HEK293 (cell line): ENCODE measurements around the gene IFRD2.

Experiments used
- CTCF ChIA-PET: fragments of 350-600 bp; formaldehyde crosslinking; extraction: SDS; loops from one replicate; lab custom pipeline; 2021; ENCODE audit warnings: antibody characterized with exemption; lab: Yijun Ruan, JAX
- POLR2A ChIA-PET: fragments of 300-600 bp; formaldehyde crosslinking; extraction: SDS; loops from one replicate; lab custom pipeline; 2020; ENCODE audit warnings: antibody characterized with exemption, inconsistent platforms; lab: Yijun Ruan, JAX
- H3K27ac ChIP-seq: fragments of 200-500 bp; sonication (Bioruptor generic); 2 replicates; pipeline ENCODE4 v1.5.1; 2014; ENCODE audit warnings: low read depth, low read length, control low read depth, inconsistent platforms; ENCODE audit errors: extremely low read depth
- H3K36me3 ChIP-seq, 2 experiments: fragments of 200-500 bp in 1 of 2; sonication (Bioruptor generic) in 1 of 2; 1 replicate in 1 of 2; 2 replicates in 1 of 2; pipeline ENCODE4 v1.5.1; 2014 to 2017; ENCODE audit warnings: inconsistent platforms in 2 of 2, low read length in 2 of 2; ENCODE audit not compliant: control insufficient read depth in 2 of 2, insufficient read depth in 1 of 2
- H3K4me1 ChIP-seq: fragments of 200-500 bp; sonication (Bioruptor generic); 2 replicates; pipeline ENCODE4 v1.5.1; 2014; ENCODE audit warnings: mild to moderate bottlenecking, low read length, inconsistent platforms; ENCODE audit not compliant: control insufficient read depth, insufficient read depth
- H3K4me3 ChIP-seq: 2 replicates; pipeline ENCODE4 v1.5.1; 2011; ENCODE audit warnings: low read depth, mild to moderate bottlenecking, control low read depth, low read length, moderate library complexity
- H3K9me3 ChIP-seq: fragments of 200-500 bp; sonication (Bioruptor generic); 2 replicates; pipeline ENCODE4 v1.5.1; 2014; ENCODE audit warnings: low read depth, low read length, inconsistent platforms; ENCODE audit not compliant: control insufficient read depth, insufficient read depth
- SP2 ChIP-seq: fragments of 450-650 bp; formaldehyde crosslinking; IDR thresholded peaks from 2 replicates; pipeline ENCODE4 v1.5.1; 2016; ENCODE audit warnings: missing biosample characterization, missing genetic modification characterization
- ZBTB48 ChIP-seq: fragments of 450-650 bp; formaldehyde crosslinking; IDR thresholded peaks from 2 replicates; pipeline ENCODE4 v1.5.1; 2016; ENCODE audit warnings: missing biosample characterization, missing genetic modification characterization
- ZFHX2 ChIP-seq: fragments of 450-650 bp; formaldehyde crosslinking; conservative IDR thresholded peaks from 2 replicates; pipeline ENCODE4 v1.5.1; 2016; ENCODE audit warnings: missing biosample characterization, missing genetic modification characterization
- ZIC2 ChIP-seq: fragments of 450-650 bp; formaldehyde crosslinking; IDR thresholded peaks from 2 replicates; pipeline ENCODE4 v1.5.1; 2016; ENCODE audit warnings: missing biosample characterization, missing genetic modification characterization
- ZNF121 ChIP-seq: fragments of 450-650 bp; formaldehyde crosslinking; IDR thresholded peaks from 2 replicates; pipeline ENCODE4 v1.5.1; 2016; ENCODE audit warnings: missing biosample characterization, missing genetic modification characterization
- ZNF16 ChIP-seq: fragments of 450-650 bp; formaldehyde crosslinking; IDR thresholded peaks from 2 replicates; pipeline ENCODE4 v1.5.1; 2016; ENCODE audit warnings: low read depth, missing biosample characterization, missing genetic modification characterization
- ZNF202 ChIP-seq: fragments of 450-650 bp; formaldehyde crosslinking; IDR thresholded peaks from 2 replicates; pipeline ENCODE4 v1.5.1; 2016; ENCODE audit warnings: missing biosample characterization, missing genetic modification characterization, borderline replicate concordance
- ZNF341 ChIP-seq: fragments of 450-650 bp; formaldehyde crosslinking; IDR thresholded peaks from 2 replicates; pipeline ENCODE4; 2016; ENCODE audit warnings: low read depth, missing biosample characterization, missing genetic modification characterization
- ZNF350 ChIP-seq: fragments of 450-650 bp; formaldehyde crosslinking; IDR thresholded peaks from 2 replicates; pipeline ENCODE4 v1.5.0; 2017; ENCODE audit warnings: missing biosample characterization, mild to moderate bottlenecking, missing genetic modification characterization
- ZNF404 ChIP-seq: fragments of 450-650 bp; formaldehyde crosslinking; IDR thresholded peaks from 2 replicates; pipeline ENCODE4 v1.5.1; 2017; ENCODE audit warnings: missing biosample characterization, missing genetic modification characterization
- ZNF48 ChIP-seq: fragments of 450-650 bp; formaldehyde crosslinking; IDR thresholded peaks from 2 replicates; pipeline ENCODE4 v1.5.1; 2016; ENCODE audit warnings: missing biosample characterization, missing genetic modification characterization
- ZNF561 ChIP-seq: fragments of 450-650 bp; IDR thresholded peaks from 2 replicates; pipeline ENCODE4 v1.5.1; 2018; ENCODE audit warnings: missing biosample characterization, missing genetic modification characterization, borderline replicate concordance
- ZNF621 ChIP-seq: fragments of 450-650 bp; formaldehyde crosslinking; IDR thresholded peaks from 2 replicates; pipeline ENCODE4 v1.5.1; 2017; ENCODE audit warnings: missing biosample characterization, missing genetic modification characterization
- ZNF629 ChIP-seq: fragments of 450-650 bp; formaldehyde crosslinking; IDR thresholded peaks from 2 replicates; pipeline ENCODE4 v1.5.1; 2017; ENCODE audit warnings: missing biosample characterization, missing genetic modification characterization
- ZNF768 ChIP-seq: fragments of 450-650 bp; formaldehyde crosslinking; IDR thresholded peaks from 2 replicates; pipeline ENCODE4 v1.5.1; 2018; ENCODE audit warnings: missing biosample characterization, mild to moderate bottlenecking, missing genetic modification characterization
- ZNF843 ChIP-seq: fragments of 450-650 bp; formaldehyde crosslinking; IDR thresholded peaks from 2 replicates; pipeline ENCODE4 v1.5.1; 2016; ENCODE audit warnings: missing biosample characterization, missing genetic modification characterization
- ZSCAN16 ChIP-seq: fragments of 450-650 bp; formaldehyde crosslinking; IDR thresholded peaks from 2 replicates; pipeline ENCODE4 v1.5.1; 2016; ENCODE audit warnings: missing biosample characterization, missing genetic modification characterization
- TF ChIP-seq, protein P1 (sequence below): fragments of 450-650 bp; formaldehyde crosslinking; IDR thresholded peaks from 2 replicates; pipeline ENCODE4 v1.5.1; 2016; ENCODE audit warnings: missing biosample characterization, missing genetic modification characterization
- TF ChIP-seq, protein P2 (sequence below): fragments of 450-650 bp; formaldehyde crosslinking; IDR thresholded peaks from 2 replicates; pipeline ENCODE4 v1.5.0; 2017; ENCODE audit warnings: missing biosample characterization, missing genetic modification characterization, borderline replicate concordance

IFRD2 gene

DNA sequence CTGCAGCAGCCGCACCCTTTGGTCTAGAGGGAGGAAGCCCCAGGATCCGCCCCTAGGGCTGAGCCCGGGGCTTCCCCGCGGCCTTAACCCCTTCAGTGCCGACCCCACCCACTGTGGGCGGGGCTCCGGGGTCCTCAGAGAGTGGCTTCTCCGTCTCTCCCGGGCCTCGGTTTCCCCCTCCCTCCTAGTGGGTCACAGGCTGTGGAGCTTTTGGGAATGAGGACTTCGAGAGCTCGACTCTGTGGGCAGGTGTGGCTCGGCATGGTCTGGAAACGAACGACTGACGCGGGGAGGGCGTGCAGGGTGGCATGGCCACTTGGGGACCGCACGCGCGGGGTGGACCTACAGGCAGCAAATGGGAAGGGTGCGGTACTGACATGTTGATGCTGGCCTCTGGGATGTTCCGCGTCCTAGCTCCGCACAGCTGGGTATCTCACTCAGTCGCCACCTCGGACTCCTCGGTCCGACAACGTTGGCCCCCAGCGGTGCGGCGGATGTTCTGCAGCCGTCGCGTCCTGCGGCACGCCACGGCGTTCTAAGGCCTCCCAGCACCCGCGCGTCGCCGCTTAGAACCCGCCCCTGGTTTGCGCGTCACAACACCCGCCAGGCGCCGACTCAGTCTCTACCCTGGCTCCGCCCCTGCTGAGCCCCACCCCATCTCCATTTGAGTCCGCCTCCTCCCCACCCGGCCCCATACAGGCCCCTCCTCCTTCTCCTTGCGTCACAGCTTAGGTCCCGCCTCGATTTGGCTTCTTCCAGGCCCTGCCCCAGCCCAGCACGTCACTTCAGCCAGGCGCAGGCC lies 6.8 kb upstream of the IFRD2 start, which contains the start of the genes HYAL3 and NAA80 (continued):
- TF ChIP-seq ZNF202 (tag by site-specific recombination), result no peak
- TF ChIP-seq ZBTB48 (tag by site-specific recombination), result 0 out of 2 replicates have a peak, but pooled peaks have one; percentile 60
- TF ChIP-seq ZNF621 (tag by site-specific recombination), result no peak
- TF ChIP-seq ZNF48 (tag by site-specific recombination), result no peak
- no peak for TF ChIP-seq ZNF350 (tag by site-specific recombination)
- no peak for TF ChIP-seq ZNF768 (tag by site-specific recombination)

DNA sequence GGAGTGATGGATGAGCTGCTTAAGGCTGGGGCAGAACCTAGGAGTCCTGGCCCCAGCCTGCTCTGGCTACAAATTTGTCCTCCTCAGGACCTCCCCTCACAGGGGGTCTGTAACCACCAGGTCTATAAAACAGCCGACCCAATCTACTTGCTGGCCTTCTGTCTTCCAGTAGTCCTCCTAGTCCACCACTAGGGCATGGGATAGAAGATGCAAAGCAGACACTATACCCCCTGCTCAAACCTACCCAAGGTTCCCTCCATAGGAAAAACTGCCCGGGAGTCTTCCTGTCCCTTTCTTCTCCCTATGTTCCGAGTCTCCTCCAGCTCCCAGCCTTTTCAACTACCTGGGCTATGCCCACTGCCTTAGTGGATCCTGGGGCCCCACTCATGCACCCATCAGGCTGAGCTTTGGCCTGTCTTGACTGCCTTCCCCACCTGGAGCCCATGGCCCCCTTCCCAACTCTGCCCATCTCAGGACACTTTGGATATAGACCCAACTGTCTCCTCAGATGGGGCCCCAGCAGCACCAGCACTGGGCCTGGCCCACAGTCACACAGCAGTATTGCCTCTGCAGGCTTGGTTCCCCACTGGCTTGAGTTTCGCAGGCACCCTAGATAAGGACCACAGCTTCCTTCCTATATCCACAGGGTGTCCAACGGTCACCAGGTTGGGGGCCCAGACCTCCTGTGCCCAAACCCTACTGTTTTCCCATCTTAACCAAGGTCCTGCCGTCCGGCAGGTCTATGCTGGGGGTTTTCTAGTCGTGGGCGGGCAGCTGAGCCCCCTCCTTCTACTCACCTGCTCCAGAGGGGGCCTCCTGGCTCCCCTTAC lies 5.9 kb upstream of the IFRD2 start:
- no peak overlapping the region for H3K27ac ChIP-seq
- no peaks in the 10 kb centered on the region for H3K9me3 ChIP-seq
- H3K36me3 ChIP-seq, result peaks cover 0 to 4% of the 10 kb centered on the region in 2 experiments; a peak in 1 of 3 replicates
- ChIA-PET CTCF (interaction anchor here (0.6 to 2.0 kb wide), 8 partner anchors 19 to 88 kb away, joined by 3 to 7 read pairs (median 4); partner anchors contain the start of gene HYAL2), POLR2A (interaction anchor here (1.4 to 2.2 kb wide), 4 partner anchors 19 to 39 kb away, joined by 11 to 34 read pairs (median 14); partner anchors contain the start of gene TUSC2)
- H3K4me1 ChIP-seq, result no peaks in the 10 kb centered on the region
- H3K4me3 ChIP-seq, result peak overlapping the region; percentile 69
- TF ChIP-seq ZIC2, result peak; percentile 92
- TF ChIP-seq ZFHX2 (tag by site-specific recombination), result no peak
- TF ChIP-seq, all 188 proteins: peak for 1

DNA sequence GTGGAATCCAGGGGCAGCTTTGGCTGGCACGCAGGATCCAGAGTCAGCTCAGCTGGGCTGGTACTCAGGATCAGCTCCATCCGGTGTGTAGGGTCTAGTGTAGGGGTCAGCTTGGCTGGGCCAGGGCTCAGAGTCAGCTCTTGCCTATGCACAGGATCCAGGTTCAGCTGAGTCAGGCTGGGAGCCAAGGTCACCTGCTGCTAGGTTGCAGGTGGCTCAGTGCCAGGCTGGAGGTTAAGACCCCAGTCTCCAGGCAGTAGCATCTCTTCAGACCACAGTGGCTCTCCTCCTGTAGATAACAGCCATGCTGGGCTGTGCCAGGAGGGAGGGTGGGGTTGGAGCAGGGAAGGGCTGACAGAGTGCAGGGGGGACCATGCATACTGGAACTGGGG lies 5.2 kb upstream of the IFRD2 start:
- Histone ChIP-seq H3K4me1 (no peaks in the 10 kb centered on the region), H3K9me3 (no peaks in the 10 kb centered on the region), H3K36me3 (peaks cover 0 to 4% of the 10 kb centered on the region in 2 experiments; a peak in 1 of 3 replicates)
- peak; percentile 31; the same call in 1 of the 2 replicates for TF ChIP-seq ZNF341 (tag by site-specific recombination)
- TF ChIP-seq, protein P1, sequence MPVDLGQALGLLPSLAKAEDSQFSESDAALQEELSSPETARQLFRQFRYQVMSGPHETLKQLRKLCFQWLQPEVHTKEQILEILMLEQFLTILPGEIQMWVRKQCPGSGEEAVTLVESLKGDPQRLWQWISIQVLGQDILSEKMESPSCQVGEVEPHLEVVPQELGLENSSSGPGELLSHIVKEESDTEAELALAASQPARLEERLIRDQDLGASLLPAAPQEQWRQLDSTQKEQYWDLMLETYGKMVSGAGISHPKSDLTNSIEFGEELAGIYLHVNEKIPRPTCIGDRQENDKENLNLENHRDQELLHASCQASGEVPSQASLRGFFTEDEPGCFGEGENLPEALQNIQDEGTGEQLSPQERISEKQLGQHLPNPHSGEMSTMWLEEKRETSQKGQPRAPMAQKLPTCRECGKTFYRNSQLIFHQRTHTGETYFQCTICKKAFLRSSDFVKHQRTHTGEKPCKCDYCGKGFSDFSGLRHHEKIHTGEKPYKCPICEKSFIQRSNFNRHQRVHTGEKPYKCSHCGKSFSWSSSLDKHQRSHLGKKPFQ (tag by site-specific recombination), result no peak
- TF ChIP-seq, all 188 proteins: peak for 1
- Histone ChIP-seq H3K4me3 (no peak overlapping the region), H3K27ac (no peak overlapping the region)
- POLR2A ChIA-PET, result interaction anchor here (0.9 kb wide), 1 partner anchor 13 kb away, joined by 8 read pairs; no protein-coding TSS in a partner anchor
- CTCF ChIA-PET, result interaction anchor here (0.9 to 1.8 kb wide), 2 partner anchors 24 to 25 kb away, joined by 3 to 7 read pairs; partner anchors contain the start of gene HYAL2

DNA sequence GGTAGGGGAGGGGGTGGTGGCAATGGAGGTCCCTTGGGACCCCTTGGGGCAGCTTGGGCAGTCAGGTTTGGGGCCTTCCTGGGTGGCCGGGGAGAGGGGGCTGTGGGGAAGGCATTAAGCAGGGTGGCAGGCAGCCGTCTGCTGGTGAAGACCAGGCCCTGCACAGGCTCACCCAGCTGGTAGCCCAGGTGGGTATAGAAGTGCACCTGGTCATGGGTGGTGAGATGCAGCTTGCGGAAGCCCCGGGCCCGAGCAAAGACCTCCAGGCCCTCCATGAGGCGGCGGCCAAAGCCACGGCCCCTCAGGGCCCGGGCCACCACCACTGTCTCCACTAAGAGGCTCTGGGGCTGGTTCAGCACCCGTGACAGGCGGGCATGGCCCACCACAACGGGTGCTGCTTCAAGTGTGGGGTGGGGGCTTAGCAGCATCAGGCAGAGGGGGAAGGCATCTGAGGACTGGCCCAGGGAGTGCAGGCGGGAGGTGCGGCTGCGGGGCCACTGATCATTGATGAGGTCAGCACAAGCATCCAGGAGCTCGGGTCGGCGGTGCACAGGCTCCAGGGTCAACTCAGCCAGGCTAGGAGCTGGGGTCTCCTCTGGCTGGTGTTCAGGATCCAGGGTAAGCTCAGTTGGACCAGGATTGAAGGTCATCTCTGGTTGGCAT lies 4.6 kb upstream of the IFRD2 start:
- no peaks in the 10 kb centered on the region for H3K9me3 ChIP-seq
- H3K4me1 ChIP-seq, result no peaks in the 10 kb centered on the region
- H3K27ac ChIP-seq, result no peak overlapping the region
- CTCF ChIA-PET, result no interaction called here
- H3K36me3 ChIP-seq, result peaks cover 0 to 4% of the 10 kb centered on the region in 2 experiments; a peak in 1 of 3 replicates
- H3K4me3 ChIP-seq, result no peak overlapping the region
- POLR2A ChIA-PET, result interaction anchor here (0.9 to 2.0 kb wide), 2 partner anchors 13 to 25 kb away, joined by 7 to 8 read pairs; partner anchors contain the start of gene HYAL2
- TF ChIP-seq ZNF404 (tag by site-specific recombination) (no peak), ZNF561 (no peak), ZNF629 (tag by site-specific recombination) (no peak), ZNF16 (tag by site-specific recombination) (no peak), SP2 (tag by site-specific recombination) (no peak), ZSCAN16 (tag by site-specific recombination) (no peak), ZNF843 (tag by site-specific recombination) (no peak), ZNF121 (tag by site-specific recombination) (no peak)
- TF ChIP-seq, protein P2, sequence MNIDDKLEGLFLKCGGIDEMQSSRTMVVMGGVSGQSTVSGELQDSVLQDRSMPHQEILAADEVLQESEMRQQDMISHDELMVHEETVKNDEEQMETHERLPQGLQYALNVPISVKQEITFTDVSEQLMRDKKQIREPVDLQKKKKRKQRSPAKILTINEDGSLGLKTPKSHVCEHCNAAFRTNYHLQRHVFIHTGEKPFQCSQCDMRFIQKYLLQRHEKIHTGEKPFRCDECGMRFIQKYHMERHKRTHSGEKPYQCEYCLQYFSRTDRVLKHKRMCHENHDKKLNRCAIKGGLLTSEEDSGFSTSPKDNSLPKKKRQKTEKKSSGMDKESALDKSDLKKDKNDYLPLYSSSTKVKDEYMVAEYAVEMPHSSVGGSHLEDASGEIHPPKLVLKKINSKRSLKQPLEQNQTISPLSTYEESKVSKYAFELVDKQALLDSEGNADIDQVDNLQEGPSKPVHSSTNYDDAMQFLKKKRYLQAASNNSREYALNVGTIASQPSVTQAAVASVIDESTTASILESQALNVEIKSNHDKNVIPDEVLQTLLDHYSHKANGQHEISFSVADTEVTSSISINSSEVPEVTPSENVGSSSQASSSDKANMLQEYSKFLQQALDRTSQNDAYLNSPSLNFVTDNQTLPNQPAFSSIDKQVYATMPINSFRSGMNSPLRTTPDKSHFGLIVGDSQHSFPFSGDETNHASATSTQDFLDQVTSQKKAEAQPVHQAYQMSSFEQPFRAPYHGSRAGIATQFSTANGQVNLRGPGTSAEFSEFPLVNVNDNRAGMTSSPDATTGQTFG (tag by site-specific recombination), result no peak
- TF ChIP-seq, protein P1 (tag by site-specific recombination), result no peak
